SK-N-SH treated with all-trans-retinoic acid at 6 μM for 48 hours (cell line): ENCODE results near the gene VTI1A.

Experiments used
- ARNTL ChIP-seq: fragments of 450-650 bp; formaldehyde crosslinking; IDR thresholded peaks from 2 replicates; pipeline ENCODE4 v1.5.0; 2020; ENCODE audit warnings: low read depth, mild to moderate bottlenecking, moderate library complexity, borderline replicate concordance
- CREB5 ChIP-seq: fragments of 250-450 bp; sonication (Bioruptor Pico); IDR thresholded peaks from 2 replicates; pipeline ENCODE4 v1.5.1; 2020; ENCODE audit warnings: low read depth, mild to moderate bottlenecking, moderate library complexity
- ESRRG ChIP-seq: fragments of 250-450 bp; sonication (Bioruptor Pico); IDR thresholded peaks from 2 replicates; pipeline ENCODE4 v1.6.1; 2021; ENCODE audit warnings: mild to moderate bottlenecking
- ISL1 ChIP-seq: fragments of 250-450 bp; sonication (Bioruptor Pico); IDR thresholded peaks from 2 replicates; pipeline ENCODE4 v2.1.2; 2022; ENCODE audit warnings: mild to moderate bottlenecking, moderate library complexity
- PATZ1 ChIP-seq: fragments of 250-450 bp; sonication (Bioruptor Pico); IDR thresholded peaks from 2 replicates; pipeline ENCODE4 v1.8.0; 2020; ENCODE audit warnings: mild to moderate bottlenecking, moderate library complexity, borderline replicate concordance
- RARB ChIP-seq: fragments of 250-450 bp; sonication (Bioruptor Pico); IDR thresholded peaks from 2 replicates; pipeline ENCODE4 v1.8.0; 2021; ENCODE audit warnings: mild to moderate bottlenecking, moderate library complexity
- TCF4 ChIP-seq: fragments of 250-450 bp; sonication (Bioruptor Pico); IDR thresholded peaks from 2 replicates; pipeline ENCODE4 v1.8.0; 2021; ENCODE audit warnings: mild to moderate bottlenecking, moderate library complexity, borderline replicate concordance
- TSHZ2 ChIP-seq: fragments of 250-450 bp; sonication (Bioruptor Pico); IDR thresholded peaks from 2 replicates; pipeline ENCODE4 v1.5.0; 2020; ENCODE audit warnings: mild to moderate bottlenecking, moderate library complexity
- ZFP3 ChIP-seq: fragments of 250-450 bp; sonication (Bioruptor Pico); IDR thresholded peaks from 2 replicates; pipeline ENCODE4 v1.5.0; 2020; ENCODE audit warnings: mild to moderate bottlenecking, moderate library complexity
- ZFP30 ChIP-seq: fragments of 450-650 bp; formaldehyde crosslinking; IDR thresholded peaks from 2 replicates; pipeline ENCODE4 v1.5.0; 2022; ENCODE audit warnings: mild to moderate bottlenecking, moderate library complexity

GRCh38 chr10:112446055-112446854, 760 bp upstream of the VTI1A start:
- TF ChIP-seq PATZ1 (CRISPR knock-in tag) (no peak), ZFP3 (CRISPR knock-in tag) (no peak), TSHZ2 (no peak), CREB5 (CRISPR knock-in tag) (no peak), RARB (CRISPR knock-in tag) (no peak), TCF4 (CRISPR knock-in tag) (no peak), ARNTL (CRISPR knock-in tag) (no peak), ISL1 (CRISPR knock-in tag) (no peak), ESRRG (CRISPR knock-in tag) (no peak), ZFP30 (no peak)
